SK-N-MC (cell line): ENCODE measurements around the gene KLHL14.

Source experiments
- EZH2 ChIP-seq: fragments of 200-600 bp; sonication (generic); IDR thresholded peaks from one replicate; pipeline ENCODE4 v1.6.1; 2017; ENCODE audit warnings: antibody characterized with exemption
- POLR2AphosphoS5 ChIP-seq: IDR thresholded peaks from 2 replicates; pipeline ENCODE4 v1.6.1; 2012; ENCODE audit warnings: mild to moderate bottlenecking, low read depth, low read length, borderline replicate concordance

DNA sequence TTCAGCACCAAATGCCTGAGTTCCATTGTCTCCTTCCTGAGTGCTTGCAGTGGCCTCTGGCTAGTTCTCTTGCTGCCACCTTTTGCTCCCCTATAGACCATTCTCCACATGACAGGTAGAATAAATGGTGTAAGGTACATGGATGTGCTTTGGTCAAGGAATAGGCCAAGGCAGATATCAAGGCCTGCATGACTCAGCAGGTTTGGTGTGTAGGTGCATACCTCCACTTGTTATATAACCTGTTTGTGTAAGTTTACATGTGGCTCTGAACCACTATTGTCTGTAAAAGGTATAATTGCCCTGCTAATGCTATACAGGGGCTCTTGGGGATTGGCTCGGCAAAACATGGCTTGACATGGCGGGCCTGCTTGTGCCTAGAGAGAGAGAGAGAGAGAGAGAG is 143.5 kb downstream of the KLHL14 start:
- no peak for TF ChIP-seq POLR2AphosphoS5
- TF ChIP-seq EZH2, result no peak
